HG03066 (cell line): ENCODE results near the gene ADARB2.

Experiments
- ATAC-seq: cut with Tn5 transposase; IDR thresholded peaks from one replicate; pipeline ENCODE4 v1.9.1; 2021; ENCODE audit warnings: low read depth; ENCODE audit not compliant: unreplicated experiment

The ADARB2 gene

DNA sequence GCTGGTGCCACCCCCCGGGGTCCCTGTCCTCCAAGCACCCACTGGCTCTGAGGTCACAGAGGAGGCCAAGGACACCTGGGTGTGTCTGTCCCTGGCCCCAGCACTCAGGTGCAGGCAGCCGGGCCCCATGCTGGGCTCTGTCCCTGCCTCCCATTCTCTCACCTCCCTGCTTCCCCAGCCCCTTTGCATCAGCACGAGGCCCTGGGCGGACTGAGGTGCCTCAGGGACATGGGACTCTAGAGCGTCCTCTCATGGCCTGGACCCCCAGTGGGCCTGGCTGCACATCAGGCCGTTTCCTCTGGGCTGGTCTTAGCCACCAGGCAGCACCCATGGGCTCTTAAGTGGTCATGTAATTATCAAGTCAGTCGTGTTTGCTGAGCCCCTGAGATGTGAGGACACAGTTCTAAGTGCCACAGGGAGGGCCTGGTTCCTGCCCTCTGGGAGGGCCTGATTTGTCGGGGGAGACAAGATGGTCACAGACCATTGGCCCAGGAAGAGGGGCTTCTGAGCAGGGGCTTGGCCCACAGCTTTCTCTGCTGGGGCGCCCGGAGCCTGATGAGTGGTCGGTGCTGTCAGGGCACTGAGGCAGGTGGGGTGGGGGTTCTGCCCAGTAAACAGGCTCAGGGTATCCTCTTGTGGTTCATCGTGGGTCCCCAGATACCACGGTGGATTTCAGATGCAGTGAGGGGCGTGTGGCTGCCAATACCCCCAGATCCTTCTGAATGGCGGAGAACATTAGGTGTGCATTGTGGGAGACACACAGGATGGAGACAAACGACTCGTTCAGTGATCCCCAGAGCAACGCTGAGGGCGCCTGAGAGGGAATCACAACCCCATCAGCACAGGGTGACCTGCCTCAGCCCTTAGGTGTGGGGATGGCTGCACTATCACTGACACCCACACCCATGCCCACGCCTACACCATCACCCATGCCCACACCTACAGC lies 528.7 kb downstream of the ADARB2 start:
- ATAC-seq, result no peak

GRCh38 chr10:1206601-1207000 lies 530.7 kb downstream of the ADARB2 start:
- no peak for ATAC-seq

DNA sequence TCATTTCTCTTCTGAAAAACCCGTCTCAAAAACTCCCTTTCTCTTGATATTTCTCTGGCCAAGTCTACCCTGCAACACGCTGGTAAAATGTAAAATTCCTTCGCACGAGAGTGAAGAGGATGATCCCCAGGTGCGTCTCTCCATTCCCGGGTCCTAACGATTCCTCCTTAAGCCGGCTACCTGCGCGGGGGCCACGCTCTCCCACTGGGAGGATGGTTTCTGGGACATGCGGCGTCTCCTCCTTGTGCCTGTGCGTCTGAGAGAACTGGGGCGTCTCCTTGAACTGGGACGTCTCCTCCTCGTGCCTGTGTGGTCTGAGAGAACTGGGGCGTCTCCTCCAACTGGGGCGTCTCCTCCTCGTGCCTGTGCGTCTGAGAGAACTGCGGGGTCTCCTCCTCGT lies 531.2 kb downstream of the ADARB2 start:
- ATAC-seq, result no peak

GRCh38 chr10:1205450-1206030 lies 531.8 kb downstream of the ADARB2 start:
- ATAC-seq, result no peak

GRCh38 chr10:1204434-1205326 lies 532.6 kb downstream of the ADARB2 start:
- no peak for ATAC-seq

DNA sequence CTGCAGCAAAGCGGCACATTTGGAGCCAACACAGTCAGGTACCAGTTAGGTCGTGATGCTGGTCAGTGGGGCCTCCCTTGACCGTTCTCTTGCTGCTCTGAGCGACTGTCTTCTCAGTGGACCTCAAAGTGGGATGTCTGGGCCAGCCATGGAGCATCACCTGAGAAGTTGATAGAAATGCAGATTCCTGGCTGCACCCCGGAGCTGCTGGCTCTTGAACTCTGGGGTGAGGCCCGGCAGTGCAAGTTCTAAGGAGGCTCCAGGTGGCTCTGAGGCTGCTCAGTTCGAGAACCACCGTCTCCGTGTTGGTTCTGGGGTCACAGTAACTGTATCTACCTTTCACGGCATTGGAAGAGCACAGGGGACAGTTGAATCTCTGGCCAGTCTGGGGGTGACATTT lies 533.6 kb downstream of the ADARB2 start:
- ATAC-seq, result no peak

DNA sequence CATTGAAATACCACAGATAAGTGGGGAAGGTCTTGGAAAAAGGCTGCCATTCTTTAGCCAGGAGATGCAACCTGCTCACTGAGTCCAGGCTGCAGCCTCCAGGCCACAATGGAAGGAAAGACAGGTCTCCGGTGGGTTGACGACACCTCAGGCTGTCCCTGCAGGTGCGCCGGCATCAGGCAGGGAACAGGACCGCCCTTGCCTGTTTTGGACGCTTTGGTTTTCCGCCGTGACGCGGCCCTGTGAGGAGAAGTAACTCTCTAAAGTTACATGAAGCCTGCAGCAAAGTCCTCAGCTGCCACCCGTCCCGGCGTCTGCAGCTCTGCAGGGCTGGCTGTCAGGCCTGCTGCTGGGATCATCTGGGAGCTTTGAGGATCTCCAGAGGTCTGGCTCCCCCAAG lies 534.1 kb downstream of the ADARB2 start:
- ATAC-seq, result no peak

DNA sequence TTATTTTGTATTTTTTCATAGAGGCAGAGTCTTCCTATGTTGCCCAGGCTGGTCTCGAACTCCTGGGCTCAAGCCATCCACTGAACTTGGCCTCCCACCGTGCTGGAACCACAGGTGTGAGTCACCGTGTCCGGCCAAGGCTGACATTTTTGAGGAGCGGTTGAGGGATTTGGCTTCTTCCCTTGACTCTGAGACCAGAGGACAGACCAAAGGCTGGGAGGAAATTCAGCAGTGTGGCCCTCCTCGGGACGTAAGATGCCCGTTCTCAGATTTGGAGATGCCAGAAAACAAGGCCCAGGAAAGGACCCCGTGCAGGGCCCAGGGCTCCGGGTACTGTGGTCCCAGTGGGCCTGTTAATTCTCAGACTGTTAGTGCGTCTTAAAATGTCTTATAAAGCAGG lies 535.0 kb downstream of the ADARB2 start:
- no peak for ATAC-seq

DNA sequence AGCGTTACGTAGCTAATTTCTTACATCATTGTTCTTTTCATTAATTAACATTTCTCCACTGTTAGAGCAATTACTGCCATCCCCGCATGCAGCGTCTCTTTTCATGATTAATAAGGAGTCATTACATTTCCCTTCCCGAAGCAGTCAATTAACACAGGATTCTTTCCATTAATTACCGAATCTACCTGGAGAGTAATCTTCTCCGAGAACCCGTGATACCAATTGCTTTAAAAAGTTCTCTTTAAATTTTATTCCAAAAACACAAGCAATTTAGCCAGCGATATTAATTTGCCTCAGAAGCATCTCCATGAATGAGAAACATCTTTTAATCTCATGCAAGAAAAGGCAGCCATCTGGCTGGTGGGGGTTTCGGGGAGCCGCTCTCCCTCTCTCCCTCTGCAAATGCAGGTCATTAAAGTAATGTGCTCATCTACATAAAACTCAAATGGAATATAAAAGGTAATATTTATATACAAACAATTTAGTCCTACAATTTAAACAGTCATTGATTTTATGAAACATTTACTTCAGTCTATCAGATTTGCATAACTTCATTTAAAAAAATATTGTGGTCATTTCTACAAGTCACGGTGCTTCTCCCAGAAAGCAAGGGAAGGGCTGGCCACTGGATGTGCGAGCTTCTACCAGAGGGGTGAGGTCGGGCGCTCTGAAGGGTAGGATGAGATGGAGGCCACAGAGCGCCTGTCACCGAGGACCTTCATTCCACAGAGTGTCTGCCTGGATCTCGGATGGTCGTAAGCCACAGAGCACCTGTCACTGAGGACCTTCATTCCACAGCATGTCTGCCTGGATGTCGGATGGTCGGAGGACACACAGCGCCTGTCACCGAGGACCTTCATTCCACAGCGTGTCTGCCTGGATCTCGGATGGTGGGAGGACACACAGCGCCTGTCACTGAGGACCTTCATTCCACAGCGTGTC lies 536.2 kb downstream of the ADARB2 start:
- ATAC-seq, result no peak

GRCh38 chr10:1199897-1200721 lies 537.2 kb downstream of the ADARB2 start:
- ATAC-seq, result no peak

- no peak for ATAC-seq
Measured at GRCh38 chr10:1199345-1199673, 538.0 kb downstream of the ADARB2 start.

DNA sequence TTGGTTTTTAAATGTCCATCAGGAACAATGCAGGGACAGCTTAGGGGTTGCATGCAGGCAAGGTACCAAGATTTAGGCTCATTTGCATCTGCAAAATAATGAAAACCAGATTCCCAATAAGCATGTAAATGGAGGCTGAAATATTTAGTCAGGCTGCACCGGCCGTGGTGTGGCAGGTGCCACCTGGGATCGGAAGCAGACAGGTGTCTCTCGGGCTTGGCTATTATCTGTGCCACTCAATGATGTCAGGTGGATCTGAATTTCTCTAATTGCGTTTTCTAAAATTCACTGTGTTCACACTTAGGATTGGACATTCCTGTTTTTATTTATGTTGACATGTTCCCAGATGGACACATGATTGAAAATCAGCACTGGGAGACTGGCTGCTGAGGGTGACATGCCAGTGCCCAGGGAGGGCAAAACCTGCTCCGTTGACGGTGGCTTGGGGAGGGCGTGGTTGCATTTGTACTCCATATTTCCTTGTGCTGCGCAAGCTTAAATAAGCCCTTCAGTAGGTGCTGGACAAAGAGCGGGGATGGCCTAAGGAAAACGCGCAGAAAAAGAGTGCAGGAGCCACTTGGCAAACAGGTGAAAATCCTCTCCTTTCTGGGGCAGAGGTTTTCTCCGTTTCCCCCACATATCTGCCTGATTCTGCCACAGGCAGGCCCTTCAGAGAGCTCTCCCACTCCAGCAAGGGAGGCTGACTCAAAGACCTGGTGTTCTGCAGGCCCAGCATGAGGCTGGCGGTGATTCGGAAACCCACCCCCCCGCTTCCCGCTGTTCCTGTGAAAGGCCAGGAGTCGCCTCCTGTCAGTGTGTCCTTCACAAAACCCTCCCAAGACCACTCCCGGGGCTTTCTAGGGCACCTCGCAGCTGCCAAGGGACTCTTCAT lies 538.6 kb downstream of the ADARB2 start:
- ATAC-seq, result no peak

- ATAC-seq, result no peak
Measured at GRCh38 chr10:1197384-1197783, 539.9 kb downstream of the ADARB2 start.

DNA sequence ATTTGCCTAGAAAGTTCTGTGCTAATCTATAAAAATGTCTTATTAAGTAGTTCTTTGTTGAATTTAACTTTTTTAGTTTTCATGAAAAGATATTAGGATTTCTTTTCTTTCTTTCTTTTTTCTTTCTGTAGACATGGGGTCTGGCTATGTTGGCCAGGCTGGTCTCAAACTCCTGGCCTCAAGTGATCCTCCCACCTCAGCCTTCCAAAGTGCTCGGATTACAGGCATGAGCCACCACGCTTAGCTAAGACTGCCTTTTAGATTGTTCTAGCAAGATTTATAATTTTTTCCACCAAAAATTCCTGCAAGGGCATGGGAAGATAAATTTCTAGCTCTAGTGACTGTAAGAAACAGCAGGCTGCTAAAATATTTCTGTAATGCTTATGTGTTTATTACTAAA lies 540.7 kb downstream of the ADARB2 start:
- ATAC-seq, result no peak

GRCh38 chr10:1195828-1196227 lies 541.5 kb downstream of the ADARB2 start:
- no peak for ATAC-seq

DNA sequence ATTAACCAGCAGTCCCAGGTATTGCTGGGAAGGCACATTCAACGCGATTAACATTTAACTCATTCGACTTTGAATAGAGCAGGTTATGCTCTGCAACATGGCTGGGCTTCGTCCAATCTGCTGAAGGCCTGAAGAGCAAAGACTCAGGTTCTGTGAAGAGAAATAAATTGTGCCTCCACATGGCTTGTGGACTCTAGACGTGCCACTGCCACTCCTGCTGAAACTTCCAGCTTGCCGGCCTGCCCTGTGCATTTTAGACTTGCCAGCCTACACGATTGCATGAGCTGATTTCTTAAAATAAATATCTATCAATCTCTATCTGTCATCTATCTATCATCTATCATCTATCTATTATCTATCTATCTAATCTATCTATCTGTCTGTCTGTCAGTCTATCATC lies 543.2 kb downstream of the ADARB2 start:
- no peak for ATAC-seq

DNA sequence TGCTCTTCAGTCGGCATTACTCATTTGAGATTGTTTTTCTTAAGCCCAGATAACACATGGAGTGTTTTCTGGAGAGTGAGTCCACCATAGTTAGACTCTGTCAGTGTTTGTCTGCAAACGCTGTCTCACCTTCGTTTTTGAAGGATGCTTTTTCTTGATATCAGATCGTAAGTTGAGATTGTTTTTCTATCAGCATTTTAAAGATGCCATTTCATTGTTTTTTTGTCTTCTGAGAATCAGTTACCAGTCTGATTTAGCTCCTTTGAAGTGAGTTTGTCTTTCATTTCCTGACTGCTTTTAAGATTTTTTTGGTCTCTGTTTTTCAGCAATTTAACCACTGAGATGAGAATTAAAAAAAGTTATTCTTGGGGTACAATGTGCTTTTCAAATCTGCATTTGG lies 543.8 kb downstream of the ADARB2 start:
- ATAC-seq, result no peak

DNA sequence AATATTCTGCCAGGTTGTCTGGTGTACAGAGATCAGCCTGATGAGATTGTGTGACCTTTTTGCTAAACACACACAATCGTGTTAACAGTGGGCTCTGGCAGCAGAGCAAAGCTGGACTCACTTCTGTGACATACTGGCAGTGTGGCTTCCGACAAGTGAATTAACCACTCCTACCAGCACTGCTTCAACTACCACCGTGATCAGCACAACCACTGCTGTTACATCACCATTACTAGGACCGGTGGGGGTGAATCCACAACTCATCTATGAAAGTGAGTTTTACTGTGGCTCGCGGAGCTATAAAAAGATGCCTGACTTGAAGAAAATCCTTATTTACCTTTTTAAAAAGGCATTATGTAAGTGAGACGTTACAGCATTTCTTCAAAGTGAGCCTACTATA lies 545.6 kb downstream of the ADARB2 start:
- no peak for ATAC-seq
